Neural crest cell (in vitro differentiated cells): ENCODE results near the gene FLAD1. TPM values are rescaled to one million over a fixed set of nuclear protein-coding genes. Genes with fewer than 3 reads are reported as not detected.

ENCODE experiments used
- DNase-seq: peaks from one replicate; pipeline ENCODE4 v3.0.0; 2021; ENCODE audit warnings: low read depth, mixed read lengths, low spot score
- H3K27ac Mint-ChIP-seq: one replicate; pipeline ENCODE4 v1.8.0; 2021; ENCODE audit warnings: mild to moderate bottlenecking, mixed read lengths; ENCODE audit not compliant: unreplicated experiment
- H3K27me3 Mint-ChIP-seq: 2 replicates; pipeline ENCODE4 v1.8.0; 2021; ENCODE audit warnings: low read depth, mild to moderate bottlenecking, mixed read lengths
- H3K36me3 Mint-ChIP-seq: 2 replicates; pipeline ENCODE4 v1.8.0; 2021; ENCODE audit warnings: low read depth, mild to moderate bottlenecking, mixed read lengths
- H3K4me1 Mint-ChIP-seq: 2 replicates; pipeline ENCODE4 v1.8.0; 2021; ENCODE audit warnings: mixed read lengths
- H3K4me3 Mint-ChIP-seq: one replicate; pipeline ENCODE4 v1.8.0; 2021; ENCODE audit warnings: mild to moderate bottlenecking, mixed read lengths
- H3K9me3 Mint-ChIP-seq: 2 replicates; pipeline ENCODE4 v1.8.0; 2021; ENCODE audit warnings: mixed read lengths
- CTCF ChIP-seq: fragments of 200-600 bp; sonication (generic); conservative IDR thresholded peaks from 2 replicates; pipeline ENCODE4 v1.5.0; 2021; ENCODE audit warnings: antibody characterized with exemption, mild to moderate bottlenecking
- total RNA-seq: library from RNA; stranded (reverse); gene quantifications from 2 replicates; pipeline ENCODE4 v1.2.1, GENCODE V29; 2021

Gene FLAD1
- total RNA-seq, 1 donor from 2014 or later: 76.3 TPM

GRCh38 chr1:154962156-154962749 is 20.9 kb upstream of the FLAD1 start:
- H3K4me1 Mint-ChIP-seq: peaks cover 25% of the 10 kb centered on the region
- H3K9me3 Mint-ChIP-seq: no peaks in the 10 kb centered on the region
- H3K27me3 Mint-ChIP-seq: no peaks in the 10 kb centered on the region
- H3K27ac Mint-ChIP-seq: peak overlapping the region; percentile 83
- H3K4me3 Mint-ChIP-seq: peak overlapping the region; percentile 96
- peaks cover 8% of the 10 kb centered on the region for H3K36me3 Mint-ChIP-seq
- no peak for DNase-seq
- TF ChIP-seq CTCF: peak; percentile 3

- H3K9me3 Mint-ChIP-seq: no peaks in the 10 kb centered on the region
- no peaks in the 10 kb centered on the region for H3K27me3 Mint-ChIP-seq
- TF ChIP-seq CTCF: no peak
- peaks cover 22% of the 10 kb centered on the region for H3K4me1 Mint-ChIP-seq
- peaks cover 8% of the 10 kb centered on the region for H3K36me3 Mint-ChIP-seq
- DNase-seq: no peak
- peak overlapping the region; percentile 96 for H3K4me3 Mint-ChIP-seq
- H3K27ac Mint-ChIP-seq: no peak overlapping the region
These were observed 20.3 kb upstream of the FLAD1 start for GRCh38 chr1:154962795-154963330.

- no peak for DNase-seq
- TF ChIP-seq CTCF: no peak
- Mint-ChIP-seq H3K27ac (peak overlapping the region; percentile 7), H3K36me3 (peaks cover 8% of the 10 kb centered on the region), H3K4me3 (peak overlapping the region; percentile 96), H3K4me1 (peaks cover 30% of the 10 kb centered on the region), H3K27me3 (no peaks in the 10 kb centered on the region), H3K9me3 (no peaks in the 10 kb centered on the region)
These were observed 19.5 kb upstream of the FLAD1 start for GRCh38 chr1:154963643-154964042.

GRCh38 chr1:154964359-154964758 is 18.8 kb upstream of the FLAD1 start:
- Mint-ChIP-seq H3K27me3 (no peaks in the 10 kb centered on the region), H3K4me1 (peaks cover 37% of the 10 kb centered on the region), H3K27ac (no peak overlapping the region), H3K4me3 (peak overlapping the region; percentile 41), H3K9me3 (no peaks in the 10 kb centered on the region), H3K36me3 (peaks cover 8% of the 10 kb centered on the region)
- no peak for DNase-seq
- no peak for TF ChIP-seq CTCF

- no peak for DNase-seq
- Mint-ChIP-seq H3K36me3 (peaks cover 8% of the 10 kb centered on the region), H3K4me1 (peaks cover 39% of the 10 kb centered on the region), H3K4me3 (peak overlapping the region; percentile 34), H3K27me3 (no peaks in the 10 kb centered on the region), H3K9me3 (no peaks in the 10 kb centered on the region), H3K27ac (no peak overlapping the region)
- TF ChIP-seq CTCF: no peak
These were observed 17.0 kb upstream of the FLAD1 start for GRCh38 chr1:154966111-154966510.
